Colon (tissue), 2 donors: ENCODE data around the gene UBR2.
A peak's percentile ranks its signal among the peaks of the same experiment; 100 is the strongest.
"Not testable (repeated sequence)": the region's sequence is repeated elsewhere in the genome, so short reads cannot be mapped to it uniquely, and the experiment has no call there.

Source experiments
- FAIRE-seq: peaks from 2 replicates; lab custom pipeline; 2012; peaks lifted over from hg19 to GRCh38; lab: Jason Lieb, UNC
- donor health status: control.
- donor health status: control.

UBR2 gene

GRCh38 chr6:42618686-42619085 is 54.9 kb downstream of the UBR2 start:
- FAIRE-seq, result no peak

GRCh38 chr6:42619963-42620362 is 56.1 kb downstream of the UBR2 start:
- FAIRE-seq, result no peak

GRCh38 chr6:42624601-42625000 is 60.8 kb downstream of the UBR2 start:
- FAIRE-seq, result no peak

- no peak for FAIRE-seq
Measured at GRCh38 chr6:42627044-42627443, 63.2 kb downstream of the UBR2 start.

- FAIRE-seq, result no peak
Measured at GRCh38 chr6:42627674-42628073, 63.8 kb downstream of the UBR2 start.

GRCh38 chr6:42628604-42629003 is 64.8 kb downstream of the UBR2 start:
- FAIRE-seq, result no peak

- no peak for FAIRE-seq
Measured at GRCh38 chr6:42629845-42630244, 66.0 kb downstream of the UBR2 start.

- FAIRE-seq, result peak; percentile 31
Measured at GRCh38 chr6:42637681-42638080, 73.9 kb downstream of the UBR2 start.

- FAIRE-seq, result no peak
Measured at GRCh38 chr6:42642794-42643193, 79.0 kb downstream of the UBR2 start.

- FAIRE-seq, result no peak
Measured at GRCh38 chr6:42644211-42644610, 80.4 kb downstream of the UBR2 start.

GRCh38 chr6:42652024-42652746 is 88.4 kb downstream of the UBR2 start:
- no peak for FAIRE-seq

- FAIRE-seq, result no peak
Measured at GRCh38 chr6:42653851-42654250, 90.0 kb downstream of the UBR2 start.

GRCh38 chr6:42659806-42660205 is 96.0 kb downstream of the UBR2 start:
- FAIRE-seq, result no peak

- FAIRE-seq, result peak; percentile 73
Measured at GRCh38 chr6:42661540-42662153, 97.8 kb downstream of the UBR2 start.

- FAIRE-seq, result no peak
Measured at GRCh38 chr6:42664718-42665117, 100.9 kb downstream of the UBR2 start.

- FAIRE-seq, result not testable (repeated sequence)
Measured at GRCh38 chr6:42674368-42674767, 110.5 kb downstream of the UBR2 start.

- FAIRE-seq, result no peak
Measured at GRCh38 chr6:42674780-42675179, 111.0 kb downstream of the UBR2 start.

- FAIRE-seq, result no peak
Measured at GRCh38 chr6:42679358-42679757, 115.5 kb downstream of the UBR2 start.

- FAIRE-seq, result no peak
Measured at GRCh38 chr6:42688281-42688680, 124.5 kb downstream of the UBR2 start.

GRCh38 chr6:42689371-42689770 is 125.5 kb downstream of the UBR2 start:
- no peak for FAIRE-seq

GRCh38 chr6:42690151-42690702 is 126.4 kb downstream of the UBR2 start:
- FAIRE-seq, result no peak

- FAIRE-seq, result no peak
Measured at GRCh38 chr6:42690872-42691271, 127.0 kb downstream of the UBR2 start.

- no peak for FAIRE-seq
Measured at GRCh38 chr6:42692137-42692911, 128.5 kb downstream of the UBR2 start.
